ENCODE data around the gene POLR1A.
"Not testable (repeated sequence)": the region's sequence is repeated elsewhere in the genome, so short reads cannot be mapped to it uniquely, and the experiment has no call there.

Gene POLR1A

DNA sequence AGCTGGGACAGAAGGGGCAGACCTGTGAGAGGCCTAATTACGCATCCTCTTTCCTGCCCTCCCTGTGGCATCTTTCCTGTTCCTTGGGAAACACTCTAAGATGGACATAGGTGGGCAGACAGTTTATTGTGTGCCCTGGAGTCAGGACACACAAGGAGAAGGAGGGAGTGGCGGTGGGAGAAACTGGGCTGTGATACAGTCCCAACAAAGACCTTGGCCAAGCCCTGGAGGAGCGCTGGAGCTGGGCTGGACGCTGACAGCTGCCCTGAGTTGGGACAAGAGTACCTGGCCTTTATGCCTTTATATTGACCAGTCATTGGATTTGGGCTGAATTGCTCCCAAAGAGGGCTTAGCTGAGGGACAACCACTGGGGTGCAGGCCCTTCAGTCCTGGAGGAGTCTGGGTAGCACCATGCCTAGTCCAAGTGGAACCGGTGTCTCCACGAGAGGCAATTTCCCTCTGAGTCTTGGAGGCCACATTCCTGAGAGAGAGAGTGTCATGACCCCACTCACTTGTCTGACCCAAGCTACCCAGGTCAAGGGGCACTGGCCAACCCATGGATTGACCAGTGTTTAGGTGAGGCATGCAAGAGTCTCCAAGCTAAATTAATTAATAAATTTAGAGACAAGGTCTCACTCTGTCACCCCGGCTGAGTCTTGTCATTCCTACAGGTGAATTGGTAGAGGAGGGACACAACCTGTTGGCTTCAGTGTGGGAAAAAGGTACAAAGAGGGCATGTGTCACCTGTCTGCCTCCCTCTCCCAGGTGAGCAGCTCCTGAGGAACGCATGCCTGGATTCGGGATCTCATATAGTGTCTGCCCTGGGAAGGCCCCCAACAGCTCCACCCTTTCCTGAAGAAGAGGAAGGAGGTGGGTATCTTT, 109.8 kb downstream of the POLR1A start:
- no peak for DNase-seq

DNA sequence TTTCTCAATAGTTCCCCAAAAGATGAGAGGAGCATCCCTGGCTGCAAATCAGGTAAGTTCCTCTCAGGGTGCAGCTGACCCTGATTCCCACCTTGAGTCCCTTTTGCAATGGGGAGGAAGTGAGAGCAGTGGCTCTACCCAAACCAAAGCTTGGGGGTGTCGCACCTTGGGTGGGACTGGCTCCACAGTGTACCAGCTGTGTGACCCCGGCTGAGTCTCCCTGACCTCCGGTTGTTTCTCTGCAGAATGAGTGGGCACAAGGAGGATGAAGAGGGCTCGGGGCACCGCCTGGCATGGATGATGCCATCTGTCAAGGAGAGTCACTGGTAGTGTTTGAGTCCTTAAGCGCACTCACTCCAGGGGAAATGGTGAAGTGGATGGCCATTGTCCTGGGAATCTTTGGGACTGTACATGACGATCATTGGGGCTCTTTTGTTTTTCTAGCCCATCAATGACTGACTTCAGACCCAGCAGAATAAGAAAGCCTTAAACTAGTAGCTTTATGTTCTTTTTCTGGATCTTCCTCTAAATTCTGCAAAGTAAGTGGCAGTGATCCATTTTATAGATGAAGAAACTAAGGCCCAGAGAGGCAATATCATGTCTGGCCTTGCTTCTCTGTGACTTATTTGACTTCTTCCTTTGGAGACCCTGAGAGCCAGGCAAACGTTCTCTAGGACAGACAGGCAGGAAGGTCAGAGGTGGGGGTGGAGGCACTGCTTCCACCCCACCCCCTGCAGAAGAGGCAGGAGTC, 110.6 kb downstream of the POLR1A start:
- no peak for DNase-seq

- no peak for DNase-seq
Measured at GRCh38 chr2:85994421-85994777, 111.3 kb downstream of the POLR1A start.

DNA sequence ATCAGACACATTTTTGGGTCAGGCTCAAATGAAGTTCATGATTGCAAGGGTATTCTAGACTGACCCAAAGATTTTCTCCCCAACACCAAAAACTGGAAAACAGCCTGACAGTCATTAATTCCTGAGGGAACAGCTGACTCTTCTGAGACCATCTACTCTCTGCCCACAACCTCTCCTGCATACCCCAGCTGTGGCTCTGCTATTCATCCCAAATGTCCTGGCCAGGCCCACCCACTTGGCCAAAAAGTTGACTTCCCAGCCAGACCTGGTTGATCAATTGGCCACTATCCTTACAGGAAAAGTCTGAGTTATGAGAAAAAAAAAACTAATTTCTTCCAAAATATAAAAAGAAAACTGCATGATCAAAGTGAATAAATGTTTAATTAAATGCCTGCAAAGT, 113.1 kb downstream of the POLR1A start:
- no peak for DNase-seq

DNA sequence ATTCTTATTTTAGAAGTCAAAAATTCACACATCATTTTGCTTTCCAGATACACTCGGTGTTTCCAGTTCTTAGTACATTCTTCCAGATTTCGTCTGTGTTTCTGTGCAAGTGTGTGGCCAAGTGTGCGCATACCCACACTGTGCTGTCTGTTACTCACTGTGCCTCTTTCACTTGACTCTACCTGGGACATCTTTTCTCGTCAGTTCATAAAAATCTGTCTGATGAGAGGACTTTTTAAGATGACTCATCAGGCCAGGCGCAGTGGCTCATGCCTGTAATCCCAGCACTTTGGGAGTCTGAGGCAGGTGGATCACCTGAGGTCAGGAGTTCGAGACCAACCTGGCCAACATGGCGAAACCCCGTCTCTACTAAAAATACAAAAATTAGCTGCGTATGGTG, 113.6 kb downstream of the POLR1A start:
- not testable (repeated sequence) for DNase-seq

GRCh38 chr2:85990084-85990483, 115.6 kb downstream of the POLR1A start:
- no peak for DNase-seq

GRCh38 chr2:85989288-85989865, 116.3 kb downstream of the POLR1A start:
- no peak for DNase-seq

GRCh38 chr2:85988914-85989270, 116.8 kb downstream of the POLR1A start:
- no peak for DNase-seq

GRCh38 chr2:85988175-85988913, 117.3 kb downstream of the POLR1A start:
- no peak for DNase-seq

DNA sequence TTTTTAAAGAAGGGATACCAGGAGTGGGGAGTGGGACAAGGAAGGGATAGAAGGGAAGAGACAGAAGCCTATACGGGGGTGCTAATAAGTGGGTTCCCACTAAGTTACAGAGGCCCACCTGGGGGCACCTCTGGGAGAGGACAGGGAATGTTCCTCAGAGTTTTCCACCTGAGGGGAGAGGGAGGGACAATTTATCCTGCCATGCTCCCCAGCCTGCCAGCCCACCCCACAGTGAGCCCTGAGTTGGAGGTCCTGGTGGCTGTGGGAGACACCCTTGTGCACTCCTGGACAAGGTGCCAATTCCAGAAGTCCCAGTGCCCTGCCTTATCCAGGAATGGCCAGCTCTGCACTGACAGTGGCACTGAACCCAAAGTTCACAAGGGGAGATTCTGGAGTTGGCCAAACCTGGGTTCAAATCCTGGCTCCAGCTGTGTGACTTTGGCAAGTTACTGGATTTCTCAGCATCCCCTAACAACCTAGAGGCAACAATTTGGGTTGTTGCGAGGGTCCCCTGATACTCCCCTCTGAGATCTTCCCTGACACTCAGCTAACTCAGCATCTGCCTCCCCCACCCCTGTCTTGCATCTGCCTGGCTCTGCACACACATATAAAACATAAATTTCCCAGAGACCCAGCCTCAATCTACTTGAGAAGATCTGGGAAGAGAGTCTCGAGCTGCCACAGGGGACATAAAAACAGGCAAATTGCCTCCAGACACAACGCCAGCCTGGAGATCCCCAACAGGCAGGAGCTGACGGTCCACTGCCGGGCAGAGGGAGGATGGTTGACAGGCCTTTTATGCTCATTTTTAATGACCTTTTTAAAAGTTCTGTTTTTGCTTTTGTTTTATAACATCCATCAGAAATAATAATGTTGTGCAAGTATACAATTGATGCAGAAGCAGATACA, 118.2 kb downstream of the POLR1A start:
- DNase-seq = no peak

GRCh38 chr2:85986121-85986520, 119.6 kb downstream of the POLR1A start:
- DNase-seq = no peak

- DNase-seq = no peak
Measured at GRCh38 chr2:85984788-85985187, 120.9 kb downstream of the POLR1A start.

- no peak for DNase-seq
Measured at GRCh38 chr2:85983766-85984165, 121.9 kb downstream of the POLR1A start.

GRCh38 chr2:85981579-85982247, 124.0 kb downstream of the POLR1A start:
- DNase-seq = no peak

DNA sequence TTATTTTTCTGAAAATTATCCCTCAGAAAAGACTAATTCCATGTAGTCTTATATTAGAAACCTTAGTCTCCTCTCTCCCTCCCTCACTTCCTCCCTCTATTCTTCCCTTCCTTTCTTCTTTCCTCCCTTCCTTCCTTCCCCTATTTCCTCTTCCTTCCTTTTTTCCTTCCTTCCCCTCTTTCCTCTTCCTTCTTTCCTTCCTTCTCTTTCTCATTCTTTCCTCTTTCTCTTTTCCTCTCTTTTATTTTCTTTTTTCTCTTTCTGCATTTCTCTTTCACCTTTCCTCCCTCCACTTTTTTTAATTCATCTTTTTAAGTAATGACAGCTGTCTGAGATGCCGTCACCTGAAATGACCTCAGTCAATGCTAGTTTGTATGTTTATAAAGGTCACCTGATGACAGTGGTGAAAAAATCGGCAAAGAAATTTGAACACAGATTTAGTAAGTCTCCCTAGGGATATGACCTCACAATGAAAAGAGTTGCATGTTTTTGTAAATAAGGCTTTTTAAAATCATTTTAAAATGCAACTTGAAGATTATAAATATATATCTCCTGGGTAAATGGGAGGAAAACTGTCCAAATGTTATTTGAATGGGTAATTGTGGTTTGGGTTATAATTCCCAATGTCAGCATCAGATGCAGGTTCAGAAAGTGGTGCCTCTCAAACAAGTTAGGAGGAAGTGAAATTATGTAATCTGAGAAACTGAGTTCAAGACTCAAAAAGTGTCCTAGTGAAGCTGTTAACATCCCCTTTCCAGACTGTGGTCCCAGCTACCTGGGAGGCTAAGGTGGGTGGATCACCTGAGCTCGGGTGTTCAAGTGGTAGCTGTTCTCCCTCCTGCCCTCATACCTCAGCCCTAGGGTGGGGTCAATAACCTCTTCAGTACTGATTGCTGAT, 126.6 kb downstream of the POLR1A start:
- no peak for DNase-seq

DNA sequence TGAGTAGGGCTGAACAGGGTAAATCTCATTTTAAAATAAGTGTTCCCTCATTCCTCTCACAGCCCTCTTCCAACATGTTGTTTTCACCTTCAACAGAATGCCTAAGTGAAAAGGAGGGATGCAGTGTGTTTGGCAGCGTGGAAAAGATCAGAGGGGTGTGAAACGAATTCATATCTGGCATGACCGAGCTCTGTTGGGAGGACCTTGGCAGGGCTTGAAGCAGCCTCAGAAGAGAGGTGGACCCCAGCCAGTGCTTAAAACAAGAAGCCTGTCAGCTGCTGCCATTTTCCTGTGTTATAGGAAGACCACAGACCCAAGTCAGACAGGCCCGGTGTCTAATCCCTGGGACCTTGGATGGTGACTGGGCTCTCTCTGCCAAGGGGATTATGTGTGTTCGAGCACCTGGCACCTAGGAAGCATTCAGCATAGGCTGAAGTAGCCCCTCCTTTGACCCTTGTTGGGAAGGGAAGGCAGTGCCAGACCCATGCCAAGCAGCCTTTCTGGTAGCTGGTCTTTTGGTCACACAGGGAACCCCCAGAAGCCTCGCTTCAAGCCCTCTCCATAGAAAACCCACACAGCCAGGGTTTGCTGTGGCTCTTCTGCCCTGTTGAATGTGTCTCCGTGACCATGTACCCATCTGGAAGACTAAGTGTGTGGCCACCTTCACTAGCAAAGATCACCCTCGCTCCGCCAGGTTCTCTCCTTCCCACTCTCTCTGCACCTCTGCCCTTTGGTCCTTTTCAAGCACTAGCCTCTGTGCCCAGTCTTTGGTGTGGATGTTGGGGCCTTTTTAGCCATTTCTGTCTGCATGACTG, 129.4 kb downstream of the POLR1A start:
- DNase-seq = no peak

DNA sequence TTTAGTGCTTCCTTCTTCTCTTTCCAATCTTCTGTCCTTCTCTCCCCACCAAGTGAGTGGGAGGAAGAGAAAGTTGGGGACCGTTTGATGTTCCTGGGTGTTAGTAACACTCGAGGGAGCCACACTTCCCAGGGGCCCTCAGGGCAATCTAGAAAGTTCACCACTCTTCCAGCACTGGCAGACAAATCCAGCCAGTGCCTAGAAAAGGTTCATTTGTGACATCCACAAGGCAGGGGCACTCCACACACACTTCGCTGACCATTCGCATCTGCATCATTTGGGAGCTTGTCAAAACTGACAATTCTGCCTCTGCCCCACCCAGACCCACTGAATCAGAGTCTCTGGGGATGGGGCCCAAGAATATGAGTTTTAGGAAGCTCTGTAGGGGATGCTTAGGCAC, 130.1 kb downstream of the POLR1A start:
- DNase-seq = no peak

GRCh38 chr2:85974390-85974789, 131.3 kb downstream of the POLR1A start:
- no peak for DNase-seq

DNA sequence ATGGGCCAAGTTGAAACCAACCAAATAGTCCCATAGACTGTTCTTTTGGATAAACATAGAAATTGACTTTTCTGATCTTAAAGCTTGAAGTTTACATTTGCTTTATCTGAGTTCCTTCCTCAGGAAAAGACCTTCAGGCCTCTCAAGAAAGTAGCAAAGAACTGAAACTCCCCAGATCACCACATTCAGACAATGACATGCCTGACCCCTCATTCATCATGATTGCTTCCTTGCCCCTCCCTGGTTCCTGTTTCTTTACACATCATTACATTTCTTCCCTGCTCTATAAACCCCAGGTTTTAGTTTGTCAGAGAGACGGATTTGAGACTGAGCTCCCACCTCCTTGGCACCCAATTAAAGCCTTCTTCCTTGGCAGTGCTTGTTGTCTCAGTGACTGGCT, 133.3 kb downstream of the POLR1A start:
- no peak for DNase-seq

GRCh38 chr2:85971366-85971765, 134.3 kb downstream of the POLR1A start:
- no peak for DNase-seq

All from CD4-positive, alpha-beta T cell treated with Interleukin-1 beta for 1 hour (primary cell).